GM13976 (cell line): ENCODE results near the gene SLC16A1.

Experiments used
- DNase-seq: peaks from one replicate; pipeline ENCODE4 v3.0.0; 2012; ENCODE audit warnings: low spot score
- in situ Hi-C: fragments of 300-500 bp; cut with MboI; formaldehyde crosslinking; loops from one replicate; pipeline ENCODE4 v1.12.0; 2022; ENCODE audit warnings: low sequenced_read_pairs, mixed read lengths, inconsistent platforms; ENCODE audit not compliant: unreplicated experiment
- TF ChIP-seq, protein P1 (sequence below): IDR thresholded peaks from 2 replicates; pipeline ENCODE4 v1.5.1; 2012; ENCODE audit warnings: borderline replicate concordance, mild to moderate bottlenecking; ENCODE audit not compliant: insufficient read depth; ENCODE audit errors: extremely low read depth, missing control alignments, control extremely low read depth

SLC16A1 gene

DNA sequence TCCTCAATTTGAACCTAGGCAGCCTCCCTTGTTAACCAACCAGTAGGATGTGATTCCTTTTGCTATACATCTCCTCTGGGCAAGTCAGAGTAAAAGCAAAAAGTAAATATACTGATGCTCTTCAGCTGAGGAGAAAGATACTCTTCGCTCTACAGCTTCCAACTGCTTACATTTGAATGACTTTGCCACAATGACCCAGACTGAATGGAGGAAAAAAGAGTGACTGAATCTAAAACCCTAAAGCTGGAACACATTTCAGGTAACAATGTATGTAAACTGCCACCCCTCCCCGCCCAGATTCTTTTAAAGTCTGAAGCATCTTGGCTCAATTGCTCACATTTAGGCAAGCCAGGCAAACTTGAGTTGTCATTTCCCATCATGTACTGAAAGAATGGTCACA, 46.1 kb downstream of the SLC16A1 start:
- in situ Hi-C loops, result no loop called here
- TF ChIP-seq, protein P1, sequence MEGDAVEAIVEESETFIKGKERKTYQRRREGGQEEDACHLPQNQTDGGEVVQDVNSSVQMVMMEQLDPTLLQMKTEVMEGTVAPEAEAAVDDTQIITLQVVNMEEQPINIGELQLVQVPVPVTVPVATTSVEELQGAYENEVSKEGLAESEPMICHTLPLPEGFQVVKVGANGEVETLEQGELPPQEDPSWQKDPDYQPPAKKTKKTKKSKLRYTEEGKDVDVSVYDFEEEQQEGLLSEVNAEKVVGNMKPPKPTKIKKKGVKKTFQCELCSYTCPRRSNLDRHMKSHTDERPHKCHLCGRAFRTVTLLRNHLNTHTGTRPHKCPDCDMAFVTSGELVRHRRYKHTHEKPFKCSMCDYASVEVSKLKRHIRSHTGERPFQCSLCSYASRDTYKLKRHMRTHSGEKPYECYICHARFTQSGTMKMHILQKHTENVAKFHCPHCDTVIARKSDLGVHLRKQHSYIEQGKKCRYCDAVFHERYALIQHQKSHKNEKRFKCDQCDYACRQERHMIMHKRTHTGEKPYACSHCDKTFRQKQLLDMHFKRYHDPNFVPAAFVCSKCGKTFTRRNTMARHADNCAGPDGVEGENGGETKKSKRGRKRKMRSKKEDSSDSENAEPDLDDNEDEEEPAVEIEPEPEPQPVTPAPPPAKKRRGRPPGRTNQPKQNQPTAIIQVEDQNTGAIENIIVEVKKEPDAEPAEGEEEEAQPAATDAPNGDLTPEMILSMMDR, result no peak
- no peak for DNase-seq

DNA sequence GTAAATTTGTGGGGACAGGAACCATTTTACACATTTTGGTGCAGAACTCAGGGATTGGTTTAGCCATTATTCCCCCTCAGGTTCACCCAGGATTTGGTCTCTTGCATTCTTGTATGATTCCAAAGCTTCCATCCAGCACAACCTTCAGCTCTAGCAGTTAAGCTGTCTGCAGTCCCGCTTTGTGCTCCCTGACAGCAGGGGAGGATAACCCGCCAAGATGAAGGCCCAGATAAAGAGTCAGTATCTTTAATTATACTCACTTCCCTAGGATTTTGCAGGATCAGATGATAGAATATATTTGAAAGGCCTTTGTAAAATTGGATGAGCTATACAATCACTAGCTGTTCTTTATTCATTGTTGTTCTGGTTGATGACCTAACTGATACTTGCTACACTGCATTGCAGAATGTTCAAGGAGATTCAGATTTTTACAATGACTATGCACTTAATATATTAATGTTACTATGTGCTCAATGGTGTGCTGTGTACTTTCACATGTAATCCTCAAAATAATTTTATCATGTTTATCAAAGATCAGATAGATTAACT, 49.8 kb downstream of the SLC16A1 start:
- no peak for DNase-seq
- in situ Hi-C loops, result no loop called here
- TF ChIP-seq, protein P1, result no peak

DNA sequence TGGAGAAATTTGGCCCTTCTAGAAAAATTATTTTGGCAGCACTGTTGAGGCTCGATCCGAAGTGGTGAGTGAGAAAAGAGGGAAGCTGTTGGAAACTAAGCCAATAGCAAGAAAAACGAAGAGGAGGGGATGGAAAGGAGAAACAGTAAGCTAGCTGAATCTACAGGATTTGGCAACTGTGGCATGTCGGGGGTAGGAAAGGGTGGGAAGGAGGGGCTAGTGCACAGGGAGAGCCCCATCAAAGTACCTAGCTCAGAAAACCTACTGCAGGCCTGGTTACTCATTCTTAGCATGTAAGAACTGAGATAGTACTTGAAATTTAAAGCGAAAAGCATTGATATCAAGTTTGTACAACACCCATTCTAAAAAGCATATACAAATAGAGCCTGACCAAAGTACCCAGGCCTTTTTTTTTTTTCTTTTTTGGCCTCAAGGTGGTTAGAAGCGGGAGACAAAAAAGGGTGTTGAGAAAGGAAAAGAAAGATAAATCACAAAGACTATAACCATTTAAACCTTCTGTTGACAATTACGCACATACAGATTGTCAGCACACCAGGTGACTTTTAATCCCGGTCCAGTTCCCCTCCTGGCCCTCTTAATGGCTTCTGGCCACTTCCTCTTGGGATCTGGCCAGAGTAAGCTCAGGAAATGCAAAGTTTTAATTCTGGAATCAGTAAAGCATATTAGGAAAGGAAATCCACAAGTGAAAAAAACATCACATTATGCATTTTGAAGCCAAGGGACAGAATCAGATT, 50.4 kb downstream of the SLC16A1 start:
- no peak for DNase-seq
- in situ Hi-C loops, result no loop called here

DNA sequence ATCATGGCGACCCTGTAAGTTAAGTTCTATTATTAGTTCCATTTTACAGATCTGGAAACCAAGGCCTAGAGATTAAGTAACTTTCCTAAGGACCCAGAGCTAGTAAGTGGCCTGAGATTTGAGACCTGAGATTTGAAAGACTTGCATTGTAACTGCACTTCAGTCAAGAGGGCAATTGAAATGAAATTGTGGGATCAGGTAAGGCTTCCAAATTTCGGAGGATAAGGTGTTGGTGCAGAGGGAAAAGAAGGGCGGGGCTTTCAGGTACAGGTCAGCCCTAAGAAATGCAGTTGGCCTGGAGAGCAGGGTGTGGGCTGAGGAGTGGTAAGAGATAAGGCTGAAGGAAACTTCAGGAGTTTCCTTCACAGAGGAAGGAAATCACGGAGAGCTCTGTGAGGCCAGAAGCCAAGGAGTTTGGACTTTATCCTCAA, 51.1 kb downstream of the SLC16A1 start:
- DNase-seq, result no peak
- in situ Hi-C loops, result no loop called here
- TF ChIP-seq, protein P1, result no peak

More for the DNA sequence above, 50.4 kb downstream of the SLC16A1 start:
- TF ChIP-seq, protein P1, result no peak

DNA sequence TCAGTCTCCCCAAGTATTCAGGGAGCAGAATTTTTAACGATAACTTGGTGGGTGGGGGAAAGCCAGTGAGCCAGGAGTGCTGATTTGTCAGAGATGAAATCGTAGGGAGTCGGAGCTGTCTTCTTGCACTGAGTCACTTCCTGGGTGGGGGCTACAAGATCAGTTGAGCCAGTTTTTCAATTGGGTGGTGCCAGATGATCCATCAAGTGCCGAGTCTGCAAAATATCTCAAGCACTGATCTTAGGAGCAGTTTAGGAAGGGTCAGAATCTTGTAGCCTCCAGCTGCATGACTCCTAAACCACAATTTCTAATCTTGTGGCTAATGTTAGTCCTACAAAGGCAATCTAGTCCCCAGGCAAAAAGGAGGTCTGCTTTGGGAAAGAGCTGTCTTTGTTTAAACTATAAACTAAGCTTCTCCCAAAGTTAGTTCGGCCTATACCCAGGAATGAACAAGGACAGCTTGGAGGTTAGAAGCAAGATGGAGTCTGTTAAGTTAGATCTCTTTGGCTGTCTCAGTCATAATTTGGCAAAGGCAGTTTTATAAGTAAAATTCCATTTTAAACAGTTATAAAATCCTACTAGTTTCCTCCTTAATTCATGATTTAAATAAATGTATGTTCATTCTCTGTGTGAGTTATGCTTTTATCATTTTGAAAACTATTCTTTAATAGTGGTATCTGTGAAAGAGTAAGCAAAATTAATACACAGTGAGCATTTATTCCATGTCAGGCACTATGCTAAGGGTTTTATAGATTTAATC, 51.7 kb downstream of the SLC16A1 start:
- in situ Hi-C loops, result no loop called here
- TF ChIP-seq, protein P1, result no peak
- DNase-seq, result no peak

DNA sequence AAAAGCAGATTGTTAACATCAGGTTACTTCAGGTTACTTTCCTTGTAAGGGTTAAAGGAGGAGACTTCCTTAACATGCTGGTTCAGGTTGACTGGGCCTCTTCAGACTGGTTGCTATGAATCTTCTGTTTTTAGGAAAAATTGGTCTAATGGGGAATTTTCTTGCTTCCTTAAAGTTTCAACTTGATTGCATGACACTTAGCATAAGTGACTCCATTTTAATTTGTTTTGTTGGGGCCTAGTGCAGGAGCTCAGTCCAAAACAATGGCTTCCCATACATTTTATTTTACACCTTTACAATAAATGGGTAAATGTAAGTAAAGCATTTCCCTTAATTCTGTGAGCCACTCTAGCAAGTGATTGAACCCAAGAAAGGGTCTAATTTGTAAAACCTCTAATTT, 53.8 kb downstream of the SLC16A1 start:
- in situ Hi-C loops, result no loop called here
- DNase-seq, result no peak
- TF ChIP-seq, protein P1, result no peak
